ENCODE results near the gene CASR. TPM values are rescaled to one million over a fixed set of nuclear protein-coding genes. Genes with fewer than 3 reads are reported as not detected.

Gene CASR
- total RNA-seq, 2 donors from 2014 or later, result not detected

GRCh38 chr3:122217901-122218300 is 34.4 kb downstream of the CASR start:
- no peaks in the 10 kb centered on the region for H3K36me3 ChIP-seq
- H3K27me3 ChIP-seq, result no peaks in the 10 kb centered on the region
- no peak overlapping the region for H3K27ac ChIP-seq
- TF ChIP-seq, protein P1, sequence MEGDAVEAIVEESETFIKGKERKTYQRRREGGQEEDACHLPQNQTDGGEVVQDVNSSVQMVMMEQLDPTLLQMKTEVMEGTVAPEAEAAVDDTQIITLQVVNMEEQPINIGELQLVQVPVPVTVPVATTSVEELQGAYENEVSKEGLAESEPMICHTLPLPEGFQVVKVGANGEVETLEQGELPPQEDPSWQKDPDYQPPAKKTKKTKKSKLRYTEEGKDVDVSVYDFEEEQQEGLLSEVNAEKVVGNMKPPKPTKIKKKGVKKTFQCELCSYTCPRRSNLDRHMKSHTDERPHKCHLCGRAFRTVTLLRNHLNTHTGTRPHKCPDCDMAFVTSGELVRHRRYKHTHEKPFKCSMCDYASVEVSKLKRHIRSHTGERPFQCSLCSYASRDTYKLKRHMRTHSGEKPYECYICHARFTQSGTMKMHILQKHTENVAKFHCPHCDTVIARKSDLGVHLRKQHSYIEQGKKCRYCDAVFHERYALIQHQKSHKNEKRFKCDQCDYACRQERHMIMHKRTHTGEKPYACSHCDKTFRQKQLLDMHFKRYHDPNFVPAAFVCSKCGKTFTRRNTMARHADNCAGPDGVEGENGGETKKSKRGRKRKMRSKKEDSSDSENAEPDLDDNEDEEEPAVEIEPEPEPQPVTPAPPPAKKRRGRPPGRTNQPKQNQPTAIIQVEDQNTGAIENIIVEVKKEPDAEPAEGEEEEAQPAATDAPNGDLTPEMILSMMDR (IDR thresholded peaks at IDR 0.05), result no peak
- H3K4me3 ChIP-seq, result no peak overlapping the region
- no peaks in the 10 kb centered on the region for H3K9me3 ChIP-seq
- no peaks in the 10 kb centered on the region for H3K4me1 ChIP-seq
- no peak for DNase-seq (ENCODE audit: low spot score)

DNA sequence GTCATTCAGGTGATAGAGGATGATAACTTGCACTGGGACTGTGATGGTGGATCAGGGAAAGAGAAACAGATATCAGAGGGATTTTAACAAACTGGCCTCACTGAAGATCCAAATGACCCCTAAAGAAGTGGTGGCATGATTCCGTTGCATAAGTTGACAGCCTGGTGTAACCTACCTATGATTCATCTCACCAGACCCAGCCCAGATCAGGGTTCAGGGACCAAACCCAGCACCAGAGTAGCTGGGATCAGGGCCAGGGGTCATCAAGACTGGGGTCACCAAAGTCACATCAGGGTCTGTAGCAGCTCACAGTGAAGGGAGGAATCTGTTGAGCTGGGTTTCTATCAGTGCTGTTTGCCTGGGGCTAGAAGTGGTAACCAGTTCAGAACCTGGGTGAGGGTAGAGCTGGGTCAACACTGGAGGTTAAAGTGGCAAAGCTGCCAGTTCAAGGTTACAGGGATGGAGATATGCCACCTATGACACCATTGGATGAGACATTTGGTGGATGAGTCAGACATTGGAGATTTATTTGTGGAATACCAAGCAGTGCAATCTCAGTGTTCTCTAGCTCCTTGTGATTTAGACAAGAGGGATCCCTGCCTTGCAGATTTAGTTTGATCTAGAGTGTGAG is 35.9 kb downstream of the CASR start:
- Histone ChIP-seq H3K4me1 (no peaks in the 10 kb centered on the region), H3K4me3 (no peak overlapping the region), H3K27me3 (no peaks in the 10 kb centered on the region), H3K36me3 (no peaks in the 10 kb centered on the region), H3K27ac (no peak overlapping the region), H3K9me3 (no peaks in the 10 kb centered on the region)
- TF ChIP-seq, protein P1 (IDR thresholded peaks at IDR 0.05), result no peak
- DNase-seq (ENCODE audit: low spot score), result no peak

GRCh38 chr3:122227036-122227781 is 43.7 kb downstream of the CASR start:
- no peak overlapping the region for H3K27ac ChIP-seq
- no peak overlapping the region for H3K4me3 ChIP-seq
- H3K9me3 ChIP-seq, result peaks cover 0 to 4% of the 10 kb centered on the region in 2 donors
- no peaks in the 10 kb centered on the region for H3K36me3 ChIP-seq
- DNase-seq (ENCODE audit: low spot score), result no peak
- H3K4me1 ChIP-seq, result no peaks in the 10 kb centered on the region
- no peaks in the 10 kb centered on the region for H3K27me3 ChIP-seq
- TF ChIP-seq, protein P1 (IDR thresholded peaks at IDR 0.05), result no peak

GRCh38 chr3:122230174-122230573 is 46.7 kb downstream of the CASR start:
- no peaks in the 10 kb centered on the region for H3K36me3 ChIP-seq
- no peaks in the 10 kb centered on the region for H3K4me1 ChIP-seq
- H3K9me3 ChIP-seq, result no peaks in the 10 kb centered on the region
- H3K27me3 ChIP-seq, result no peaks in the 10 kb centered on the region
- DNase-seq (ENCODE audit: low spot score), result no peak
- no peak overlapping the region for H3K4me3 ChIP-seq
- no peak overlapping the region for H3K27ac ChIP-seq
- TF ChIP-seq, protein P1 (IDR thresholded peaks at IDR 0.05), result no peak

- H3K27ac ChIP-seq, result no peak overlapping the region
- H3K4me3 ChIP-seq, result no peak overlapping the region
- no peaks in the 10 kb centered on the region for H3K9me3 ChIP-seq
- H3K4me1 ChIP-seq, result no peaks in the 10 kb centered on the region
- H3K27me3 ChIP-seq, result no peaks in the 10 kb centered on the region
- DNase-seq (ENCODE audit: low spot score), result no peak
- H3K36me3 ChIP-seq, result no peaks in the 10 kb centered on the region
- TF ChIP-seq, protein P1 (IDR thresholded peaks at IDR 0.05), result no peak
Observed at GRCh38 chr3:122231465-122232157, 48.1 kb downstream of the CASR start.
